Measurements from ENCODE around the gene RNF150. TPM values are rescaled to one million over a fixed set of nuclear protein-coding genes. Genes with fewer than 3 reads are reported as not detected.

The RNF150 gene
- total RNA-seq, 1 experiment from 2014 or later, result 1.3 TPM

GRCh38 chr4:140930557-140930956 lies 202.7 kb downstream of the RNF150 start:
- Histone ChIP-seq H3K36me3 (ENCODE audit: control insufficient read depth, insufficient read depth, low read length) (no peaks in the 10 kb centered on the region), H3K4me1 (ENCODE audit: control insufficient read depth, insufficient read depth, low read length) (no peaks in the 10 kb centered on the region), H3K27me3 (ENCODE audit: control insufficient read depth, insufficient read depth, low read length) (no peaks in the 10 kb centered on the region), H3K27ac (ENCODE audit: low read length) (no peak overlapping the region), H3K4me3 (ENCODE audit: low read depth in 2 of 2, low read length in 2 of 2) (no peak overlapping the region), H3K9me3 (ENCODE audit: control insufficient read depth, insufficient read depth, low read depth, low read length) (no peaks in the 10 kb centered on the region)
- no peak for DNase-seq (ENCODE audit: low read depth, low spot score)
- TF ChIP-seq POLR2AphosphoS5 (IDR thresholded peaks at IDR 0.05; ENCODE audit: low read depth, low read length), result no peak
- TF ChIP-seq, protein P1, sequence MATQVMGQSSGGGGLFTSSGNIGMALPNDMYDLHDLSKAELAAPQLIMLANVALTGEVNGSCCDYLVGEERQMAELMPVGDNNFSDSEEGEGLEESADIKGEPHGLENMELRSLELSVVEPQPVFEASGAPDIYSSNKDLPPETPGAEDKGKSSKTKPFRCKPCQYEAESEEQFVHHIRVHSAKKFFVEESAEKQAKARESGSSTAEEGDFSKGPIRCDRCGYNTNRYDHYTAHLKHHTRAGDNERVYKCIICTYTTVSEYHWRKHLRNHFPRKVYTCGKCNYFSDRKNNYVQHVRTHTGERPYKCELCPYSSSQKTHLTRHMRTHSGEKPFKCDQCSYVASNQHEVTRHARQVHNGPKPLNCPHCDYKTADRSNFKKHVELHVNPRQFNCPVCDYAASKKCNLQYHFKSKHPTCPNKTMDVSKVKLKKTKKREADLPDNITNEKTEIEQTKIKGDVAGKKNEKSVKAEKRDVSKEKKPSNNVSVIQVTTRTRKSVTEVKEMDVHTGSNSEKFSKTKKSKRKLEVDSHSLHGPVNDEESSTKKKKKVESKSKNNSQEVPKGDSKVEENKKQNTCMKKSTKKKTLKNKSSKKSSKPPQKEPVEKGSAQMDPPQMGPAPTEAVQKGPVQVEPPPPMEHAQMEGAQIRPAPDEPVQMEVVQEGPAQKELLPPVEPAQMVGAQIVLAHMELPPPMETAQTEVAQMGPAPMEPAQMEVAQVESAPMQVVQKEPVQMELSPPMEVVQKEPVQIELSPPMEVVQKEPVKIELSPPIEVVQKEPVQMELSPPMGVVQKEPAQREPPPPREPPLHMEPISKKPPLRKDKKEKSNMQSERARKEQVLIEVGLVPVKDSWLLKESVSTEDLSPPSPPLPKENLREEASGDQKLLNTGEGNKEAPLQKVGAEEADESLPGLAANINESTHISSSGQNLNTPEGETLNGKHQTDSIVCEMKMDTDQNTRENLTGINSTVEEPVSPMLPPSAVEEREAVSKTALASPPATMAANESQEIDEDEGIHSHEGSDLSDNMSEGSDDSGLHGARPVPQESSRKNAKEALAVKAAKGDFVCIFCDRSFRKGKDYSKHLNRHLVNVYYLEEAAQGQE (IDR thresholded peaks at IDR 0.05; ENCODE audit: insufficient read depth in 1 of 2, low read depth in 2 of 2, low read length in 1 of 2), result no peak
- no peak for TF ChIP-seq CTCF (IDR thresholded peaks at IDR 0.05)
- TF ChIP-seq SIN3A (IDR thresholded peaks at IDR 0.05; ENCODE audit: borderline replicate concordance, insufficient read depth, low read depth, low read length), result no peak
- no peak for TF ChIP-seq TCF7L2 (IDR thresholded peaks at IDR 0.05; ENCODE audit: low read depth, low read length)
- BruUV-seq (replicated peaks), result no TSS peak
- intact Hi-C loops (cut with micrococcal nuclease; ENCODE audit: unreplicated experiment), result no loop called here
- ATAC-seq, result no peak
- ChIA-PET CTCF (no interaction called here), POLR2A (no interaction called here)
- in situ Hi-C loops (cut with HindIII; ENCODE audit: low pct_unique_long_range_greater_than_20kb, low sequenced_read_pairs), result no loop called here

DNA sequence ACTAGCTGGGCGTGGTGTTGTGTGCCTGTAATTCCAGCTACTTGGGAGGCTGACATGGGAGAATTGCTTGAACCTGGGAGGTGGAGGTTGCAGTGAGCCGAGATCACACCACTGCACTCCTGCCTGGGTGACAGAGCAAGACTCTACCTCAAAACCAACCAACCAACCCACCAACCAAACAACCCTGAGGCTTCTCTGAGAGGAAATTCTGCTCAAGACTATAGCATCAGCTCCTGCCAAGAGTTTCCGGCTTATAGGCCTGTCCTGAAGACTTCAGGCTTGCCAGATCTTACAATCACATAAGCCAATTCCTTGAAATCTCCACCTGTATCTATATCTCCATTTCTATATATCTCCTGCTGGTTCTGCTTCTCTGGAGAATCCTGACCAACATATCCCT lies 203.3 kb downstream of the RNF150 start:
- TF ChIP-seq SIN3A (IDR thresholded peaks at IDR 0.05; ENCODE audit: borderline replicate concordance, insufficient read depth, low read depth, low read length) (no peak), CTCF (IDR thresholded peaks at IDR 0.05) (no peak), POLR2AphosphoS5 (IDR thresholded peaks at IDR 0.05; ENCODE audit: low read depth, low read length) (no peak), TCF7L2 (IDR thresholded peaks at IDR 0.05; ENCODE audit: low read depth, low read length) (no peak)
- TF ChIP-seq, protein P1 (IDR thresholded peaks at IDR 0.05; ENCODE audit: insufficient read depth in 1 of 2, low read depth in 2 of 2, low read length in 1 of 2), result no peak
- Histone ChIP-seq H3K27ac (ENCODE audit: low read length) (no peak overlapping the region), H3K27me3 (ENCODE audit: control insufficient read depth, insufficient read depth, low read length) (no peaks in the 10 kb centered on the region), H3K4me3 (ENCODE audit: low read depth in 2 of 2, low read length in 2 of 2) (no peak overlapping the region), H3K9me3 (ENCODE audit: control insufficient read depth, insufficient read depth, low read depth, low read length) (no peaks in the 10 kb centered on the region), H3K36me3 (ENCODE audit: control insufficient read depth, insufficient read depth, low read length) (no peaks in the 10 kb centered on the region), H3K4me1 (ENCODE audit: control insufficient read depth, insufficient read depth, low read length) (no peaks in the 10 kb centered on the region)
- DNase-seq (ENCODE audit: low read depth, low spot score) (no peak), ATAC-seq (no peak)
- intact Hi-C loops (cut with micrococcal nuclease; ENCODE audit: unreplicated experiment) (no loop called here), in situ Hi-C loops (cut with HindIII; ENCODE audit: low pct_unique_long_range_greater_than_20kb, low sequenced_read_pairs) (no loop called here)
- no TSS peak for BruUV-seq (replicated peaks)
- ChIA-PET CTCF (no interaction called here), POLR2A (interaction anchor here (0.6 kb wide), 1 partner anchor 9 kb away, joined by 3 read pairs; no protein-coding TSS in a partner anchor)
